Lower lobe of right lung (tissue), 2 donors: ENCODE measurements around the gene SLIT3. TPM values are rescaled to one million over a fixed set of nuclear protein-coding genes. Genes with fewer than 3 reads are reported as not detected.

Experiments used
- ATAC-seq, 2 donors: fragments of 200-7000 bp; cut with Tn5 transposase; one replicate each; pipeline ENCODE4 v1.9.1; 2020 to 2022; ENCODE audit warnings: mild to moderate bottlenecking in 2 of 2, moderate library complexity in 2 of 2
- DNase-seq: peaks from one replicate; pipeline ENCODE4 v3.0.0-alpha.2; 2020
- H3K27ac ChIP-seq: fragments of 200-600 bp; one replicate; pipeline ENCODE4 v1.8.0; 2022
- H3K27me3 ChIP-seq: fragments of 200-600 bp; one replicate; pipeline ENCODE4 v1.8.0; 2022; ENCODE audit warnings: low read depth
- H3K36me3 ChIP-seq: fragments of 200-600 bp; one replicate; pipeline ENCODE4 v1.8.0; 2022; ENCODE audit warnings: mild to moderate bottlenecking
- H3K4me1 ChIP-seq: fragments of 200-600 bp; one replicate; pipeline ENCODE4 v1.8.0; 2022
- H3K4me3 ChIP-seq: fragments of 200-600 bp; one replicate; pipeline ENCODE4 v1.8.0; 2022; ENCODE audit warnings: mild to moderate bottlenecking
- H3K9me3 ChIP-seq: fragments of 200-600 bp; one replicate; pipeline ENCODE4 v1.8.0; 2022
- intact Hi-C: fragments of 100-400 bp; cut with DNase I; formaldehyde crosslinking; loops from one replicate; pipeline ENCODE4 v1.11.0; 2022
- total RNA-seq: library from RNA; stranded (reverse); fragmentation: NEBNext Ultra II Directional; extraction: Animal tissue kit (Norgen Biotek cat#: 25700); gene quantifications from one replicate; pipeline ENCODE4 v1.2.1, GENCODE V29; 2021
- TF ChIP-seq, protein P1 (sequence below): fragments of 200-600 bp; IDR thresholded peaks from one replicate; pipeline ENCODE4 v1.8.0; 2022; ENCODE audit warnings: antibody characterized with exemption, mild to moderate bottlenecking
- donor health status: DM: no; HTN: yes; CAD: no; lungs with severe emphysema.

Gene SLIT3
- total RNA-seq, 1 donor from 2014 or later, result 48.6 TPM

DNA sequence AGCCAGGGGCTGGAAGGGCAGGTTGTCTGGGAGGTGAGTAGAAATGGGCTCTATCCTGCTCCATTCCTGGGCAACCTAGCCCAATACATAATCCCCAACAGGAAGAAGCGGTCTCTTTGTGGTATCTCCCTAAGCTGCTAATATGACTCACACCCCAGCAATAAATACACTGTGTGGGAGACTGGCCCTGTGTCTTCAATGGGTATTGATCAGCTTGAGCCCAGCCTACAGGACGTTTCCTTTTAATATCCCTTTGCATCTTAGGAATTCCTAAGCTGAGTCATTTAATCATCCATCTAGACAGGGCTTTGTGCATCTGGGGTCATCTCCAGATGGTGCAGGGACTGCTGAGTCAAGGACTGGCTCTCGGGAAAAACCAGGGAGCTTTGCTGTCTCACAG, 514.8 kb downstream of the SLIT3 start:
- TF ChIP-seq, protein P1, sequence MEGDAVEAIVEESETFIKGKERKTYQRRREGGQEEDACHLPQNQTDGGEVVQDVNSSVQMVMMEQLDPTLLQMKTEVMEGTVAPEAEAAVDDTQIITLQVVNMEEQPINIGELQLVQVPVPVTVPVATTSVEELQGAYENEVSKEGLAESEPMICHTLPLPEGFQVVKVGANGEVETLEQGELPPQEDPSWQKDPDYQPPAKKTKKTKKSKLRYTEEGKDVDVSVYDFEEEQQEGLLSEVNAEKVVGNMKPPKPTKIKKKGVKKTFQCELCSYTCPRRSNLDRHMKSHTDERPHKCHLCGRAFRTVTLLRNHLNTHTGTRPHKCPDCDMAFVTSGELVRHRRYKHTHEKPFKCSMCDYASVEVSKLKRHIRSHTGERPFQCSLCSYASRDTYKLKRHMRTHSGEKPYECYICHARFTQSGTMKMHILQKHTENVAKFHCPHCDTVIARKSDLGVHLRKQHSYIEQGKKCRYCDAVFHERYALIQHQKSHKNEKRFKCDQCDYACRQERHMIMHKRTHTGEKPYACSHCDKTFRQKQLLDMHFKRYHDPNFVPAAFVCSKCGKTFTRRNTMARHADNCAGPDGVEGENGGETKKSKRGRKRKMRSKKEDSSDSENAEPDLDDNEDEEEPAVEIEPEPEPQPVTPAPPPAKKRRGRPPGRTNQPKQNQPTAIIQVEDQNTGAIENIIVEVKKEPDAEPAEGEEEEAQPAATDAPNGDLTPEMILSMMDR, result no peak
- intact Hi-C loops, result no loop called here
- no peak overlapping the region for H3K4me3 ChIP-seq

DNA sequence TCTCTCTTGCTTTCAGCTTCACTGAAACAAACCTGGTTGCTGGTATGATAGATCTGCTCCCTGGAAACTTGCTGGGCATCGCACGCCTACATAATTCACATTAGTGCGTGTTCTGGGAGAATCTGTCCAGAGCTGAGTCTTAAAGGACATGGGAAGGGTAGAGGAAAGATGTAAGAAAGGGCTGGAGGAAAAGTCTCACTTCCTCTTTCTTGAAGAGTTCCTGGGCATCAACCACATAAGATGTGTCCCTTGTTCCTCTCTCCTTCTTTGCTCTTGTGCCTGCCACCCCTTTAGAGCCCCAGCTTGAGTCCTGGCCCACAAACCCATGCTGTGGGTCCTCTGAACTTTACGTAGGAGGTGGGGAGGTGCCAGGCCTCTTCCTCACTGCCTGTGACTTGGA, 516.5 kb downstream of the SLIT3 start:
- H3K9me3 ChIP-seq, result no peaks in the 10 kb centered on the region
- no peak overlapping the region for H3K4me3 ChIP-seq
- TF ChIP-seq, protein P1, result no peak
- DNase-seq (no peak), ATAC-seq (no peak)
- H3K27me3 ChIP-seq, result no peaks in the 10 kb centered on the region
- H3K4me1 ChIP-seq, result no peaks in the 10 kb centered on the region
- no peaks in the 10 kb centered on the region for H3K36me3 ChIP-seq
- intact Hi-C loops, result no loop called here
- H3K27ac ChIP-seq, result no peak overlapping the region

More for the DNA sequence above, 514.8 kb downstream of the SLIT3 start:
- Histone ChIP-seq H3K27me3 (no peaks in the 10 kb centered on the region), H3K36me3 (no peaks in the 10 kb centered on the region), H3K27ac (no peak overlapping the region), H3K4me1 (no peaks in the 10 kb centered on the region), H3K9me3 (no peaks in the 10 kb centered on the region)
- DNase-seq, result no peak
- no peak for ATAC-seq

DNA sequence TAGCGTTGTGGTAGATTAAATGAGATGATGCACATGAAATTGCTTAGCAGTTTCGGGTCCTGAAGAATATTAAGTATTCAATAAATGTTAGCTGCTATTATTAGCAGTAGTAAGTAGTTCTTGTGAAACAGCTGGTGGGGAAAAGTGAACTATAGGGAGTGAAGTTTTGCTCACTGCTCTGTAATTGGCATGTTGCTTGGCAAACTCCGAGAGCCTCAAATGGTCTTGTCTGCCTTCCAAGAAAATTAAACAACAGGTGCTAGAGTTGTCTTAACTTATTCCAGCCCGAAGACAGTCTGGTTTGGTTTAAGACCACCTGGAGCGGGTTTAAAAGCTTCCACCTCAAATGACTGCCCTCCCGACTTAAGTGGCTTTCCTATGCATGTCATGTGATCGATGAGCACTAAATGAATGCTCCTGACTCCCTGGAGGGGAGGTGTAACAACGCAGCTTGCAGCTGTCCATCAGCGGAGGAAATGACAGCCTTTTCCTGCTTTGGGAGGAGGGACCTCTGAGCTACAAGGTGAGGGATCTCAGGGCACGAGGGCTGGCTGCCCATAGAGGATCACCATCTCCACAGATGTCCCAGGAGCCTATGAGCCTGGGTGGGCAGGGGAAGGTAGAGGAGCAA, 518.9 kb downstream of the SLIT3 start:
- H3K9me3 ChIP-seq, result no peaks in the 10 kb centered on the region
- no peak overlapping the region for H3K27ac ChIP-seq
- TF ChIP-seq, protein P1, result no peak
- DNase-seq (no peak), ATAC-seq (no peak)
- intact Hi-C loops, result no loop called here
- H3K36me3 ChIP-seq, result no peaks in the 10 kb centered on the region
- H3K4me3 ChIP-seq, result no peak overlapping the region
- H3K27me3 ChIP-seq, result no peaks in the 10 kb centered on the region
- no peaks in the 10 kb centered on the region for H3K4me1 ChIP-seq

DNA sequence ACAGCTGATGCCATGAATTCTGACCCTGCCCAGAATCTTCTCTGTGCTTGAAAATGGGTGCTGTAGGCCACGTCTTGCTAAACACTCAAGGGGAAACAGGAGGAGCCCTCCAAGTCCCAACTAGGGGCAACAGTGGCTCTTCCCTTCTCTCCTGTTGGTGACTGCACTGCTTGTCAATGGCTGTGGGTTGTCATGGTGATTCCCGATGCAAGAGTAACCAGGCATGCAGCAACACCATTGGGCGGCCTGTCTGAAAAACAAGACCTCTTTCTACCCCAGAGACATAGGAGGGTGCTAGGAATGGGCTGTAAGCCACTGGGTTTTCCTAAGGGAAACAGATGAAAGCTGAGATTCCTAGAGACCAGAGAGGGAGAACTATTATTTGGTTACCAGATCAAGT, 520.1 kb downstream of the SLIT3 start:
- no peak for ATAC-seq
- Histone ChIP-seq H3K27me3 (no peaks in the 10 kb centered on the region), H3K36me3 (no peaks in the 10 kb centered on the region), H3K4me1 (no peaks in the 10 kb centered on the region), H3K9me3 (no peaks in the 10 kb centered on the region), H3K4me3 (no peak overlapping the region), H3K27ac (no peak overlapping the region)
- no peak for DNase-seq
- intact Hi-C loops, result no loop called here
- TF ChIP-seq, protein P1, result no peak

DNA sequence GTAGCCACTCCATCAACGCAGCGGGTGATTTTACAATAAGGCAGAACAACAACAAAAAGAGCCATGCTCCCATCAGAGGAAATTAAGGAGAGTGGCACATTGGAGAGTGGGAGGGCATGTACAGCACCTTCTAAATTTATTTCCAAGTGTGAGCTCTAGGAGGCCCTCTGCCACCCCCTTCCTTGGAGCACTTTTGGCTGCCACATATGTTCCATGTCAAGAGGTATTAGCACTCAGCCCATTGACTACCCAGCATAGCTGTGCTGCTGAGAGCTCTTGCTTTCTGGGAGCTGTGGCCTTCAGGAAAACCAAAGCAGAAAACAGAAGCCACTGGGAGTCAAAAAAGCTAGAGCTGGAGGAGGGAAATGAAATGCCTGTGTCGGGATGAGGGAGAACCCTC, 521.6 kb downstream of the SLIT3 start:
- intact Hi-C loops, result no loop called here

More for the DNA sequence above, 521.6 kb downstream of the SLIT3 start:
- Histone ChIP-seq H3K4me3 (no peak overlapping the region), H3K36me3 (no peaks in the 10 kb centered on the region), H3K27me3 (no peaks in the 10 kb centered on the region), H3K27ac (no peak overlapping the region), H3K9me3 (no peaks in the 10 kb centered on the region), H3K4me1 (no peaks in the 10 kb centered on the region)
- no peak for DNase-seq
- TF ChIP-seq, protein P1, result no peak
- ATAC-seq, result no peak
